Measurements from ENCODE around the gene ATRNL1.

ATRNL1 gene

GRCh38 chr10:115555887-115556402 is 462.8 kb downstream of the ATRNL1 start:
- Histone ChIP-seq H3K4me1 (ENCODE audit: insufficient read depth, poor library complexity, severe bottlenecking) (no peaks in the 10 kb centered on the region), H3K27me3 (ENCODE audit: insufficient read depth, poor library complexity, severe bottlenecking) (no peaks in the 10 kb centered on the region), H3K27ac (ENCODE audit: poor library complexity, severe bottlenecking) (no peak overlapping the region), H3K36me3 (ENCODE audit: low read depth) (no peaks in the 10 kb centered on the region), H3K9me3 (ENCODE audit: severe bottlenecking) (no peaks in the 10 kb centered on the region), H3K4me3 (ENCODE audit: severe bottlenecking) (no peak overlapping the region)
- ATAC-seq (ENCODE audit: low read depth) (no peak), DNase-seq (ENCODE audit: low spot score) (no peak)
- TF ChIP-seq, protein P1, sequence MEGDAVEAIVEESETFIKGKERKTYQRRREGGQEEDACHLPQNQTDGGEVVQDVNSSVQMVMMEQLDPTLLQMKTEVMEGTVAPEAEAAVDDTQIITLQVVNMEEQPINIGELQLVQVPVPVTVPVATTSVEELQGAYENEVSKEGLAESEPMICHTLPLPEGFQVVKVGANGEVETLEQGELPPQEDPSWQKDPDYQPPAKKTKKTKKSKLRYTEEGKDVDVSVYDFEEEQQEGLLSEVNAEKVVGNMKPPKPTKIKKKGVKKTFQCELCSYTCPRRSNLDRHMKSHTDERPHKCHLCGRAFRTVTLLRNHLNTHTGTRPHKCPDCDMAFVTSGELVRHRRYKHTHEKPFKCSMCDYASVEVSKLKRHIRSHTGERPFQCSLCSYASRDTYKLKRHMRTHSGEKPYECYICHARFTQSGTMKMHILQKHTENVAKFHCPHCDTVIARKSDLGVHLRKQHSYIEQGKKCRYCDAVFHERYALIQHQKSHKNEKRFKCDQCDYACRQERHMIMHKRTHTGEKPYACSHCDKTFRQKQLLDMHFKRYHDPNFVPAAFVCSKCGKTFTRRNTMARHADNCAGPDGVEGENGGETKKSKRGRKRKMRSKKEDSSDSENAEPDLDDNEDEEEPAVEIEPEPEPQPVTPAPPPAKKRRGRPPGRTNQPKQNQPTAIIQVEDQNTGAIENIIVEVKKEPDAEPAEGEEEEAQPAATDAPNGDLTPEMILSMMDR (IDR thresholded peaks at IDR 0.05; ENCODE audit: poor library complexity, severe bottlenecking) = no peak

DNA sequence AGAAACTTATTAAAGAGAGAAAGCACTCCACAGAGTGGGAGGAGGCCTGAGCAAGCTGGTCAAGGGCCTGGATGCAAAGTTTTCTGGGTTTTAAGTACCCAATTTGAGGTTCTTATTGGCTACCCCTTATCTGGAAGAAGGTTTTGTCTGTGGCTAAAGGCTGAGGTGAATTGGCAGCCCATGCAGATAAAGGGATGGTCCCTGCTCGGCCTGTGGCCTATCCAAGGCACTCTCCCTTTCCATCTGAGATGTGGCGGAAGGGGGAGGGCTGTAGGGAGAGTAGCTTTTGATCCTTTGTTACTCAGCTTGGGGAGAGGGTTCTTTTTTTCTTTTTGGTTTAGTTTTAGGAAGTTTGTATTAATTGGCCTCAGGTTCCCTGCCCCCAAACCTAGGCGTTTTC is 465.1 kb downstream of the ATRNL1 start:
- no peak for ATAC-seq (ENCODE audit: low read depth)
- no peaks in the 10 kb centered on the region for H3K9me3 ChIP-seq (ENCODE audit: severe bottlenecking)

DNA sequence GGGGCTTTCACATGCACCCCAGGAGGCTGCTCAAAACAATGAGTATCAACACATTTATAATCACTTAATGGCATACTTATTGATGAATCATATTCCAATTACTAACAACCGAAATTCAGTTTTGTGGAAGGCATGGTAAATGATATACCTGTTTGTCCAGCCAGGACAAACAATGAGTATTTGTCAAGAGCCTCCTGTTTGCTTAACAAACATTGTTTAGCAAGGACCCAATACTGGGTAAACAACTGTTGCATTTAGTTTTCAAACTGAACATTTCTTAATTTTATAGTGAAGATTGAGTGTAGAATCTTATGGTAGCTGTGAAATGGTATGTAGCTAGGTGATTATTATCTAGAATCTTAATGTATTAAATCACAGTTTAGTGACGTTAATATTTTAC is 473.7 kb downstream of the ATRNL1 start:
- Histone ChIP-seq H3K27ac (ENCODE audit: poor library complexity, severe bottlenecking) (no peak overlapping the region), H3K4me1 (ENCODE audit: insufficient read depth, poor library complexity, severe bottlenecking) (no peaks in the 10 kb centered on the region)
- TF ChIP-seq, protein P1 (IDR thresholded peaks at IDR 0.05; ENCODE audit: poor library complexity, severe bottlenecking) = no peak

More for the DNA sequence above, 465.1 kb downstream of the ATRNL1 start:
- no peak overlapping the region for H3K4me3 ChIP-seq (ENCODE audit: severe bottlenecking)
- TF ChIP-seq, protein P1 (IDR thresholded peaks at IDR 0.05; ENCODE audit: poor library complexity, severe bottlenecking) = no peak
- no peaks in the 10 kb centered on the region for H3K4me1 ChIP-seq (ENCODE audit: insufficient read depth, poor library complexity, severe bottlenecking)
- DNase-seq (ENCODE audit: low spot score) = no peak
- no peaks in the 10 kb centered on the region for H3K36me3 ChIP-seq (ENCODE audit: low read depth)
- no peaks in the 10 kb centered on the region for H3K27me3 ChIP-seq (ENCODE audit: insufficient read depth, poor library complexity, severe bottlenecking)
- H3K27ac ChIP-seq (ENCODE audit: poor library complexity, severe bottlenecking) = no peak overlapping the region

GRCh38 chr10:115572740-115573455 is 479.7 kb downstream of the ATRNL1 start:
- TF ChIP-seq, protein P1 (IDR thresholded peaks at IDR 0.05; ENCODE audit: poor library complexity, severe bottlenecking) = peak; percentile 44
- Histone ChIP-seq H3K27me3 (ENCODE audit: insufficient read depth, poor library complexity, severe bottlenecking) (no peaks in the 10 kb centered on the region), H3K4me3 (ENCODE audit: severe bottlenecking) (no peak overlapping the region), H3K36me3 (ENCODE audit: low read depth) (no peaks in the 10 kb centered on the region), H3K9me3 (ENCODE audit: severe bottlenecking) (no peaks in the 10 kb centered on the region), H3K4me1 (ENCODE audit: insufficient read depth, poor library complexity, severe bottlenecking) (no peaks in the 10 kb centered on the region), H3K27ac (ENCODE audit: poor library complexity, severe bottlenecking) (no peak overlapping the region)
- ATAC-seq (ENCODE audit: low read depth) (peak; percentile 52; the same call in 1 of the 3 replicates), DNase-seq (ENCODE audit: low spot score) (no peak)

More for the DNA sequence above, 473.7 kb downstream of the ATRNL1 start:
- ATAC-seq (ENCODE audit: low read depth) (no peak), DNase-seq (ENCODE audit: low spot score) (no peak)
- Histone ChIP-seq H3K9me3 (ENCODE audit: severe bottlenecking) (no peaks in the 10 kb centered on the region), H3K27me3 (ENCODE audit: insufficient read depth, poor library complexity, severe bottlenecking) (no peaks in the 10 kb centered on the region), H3K36me3 (ENCODE audit: low read depth) (no peaks in the 10 kb centered on the region), H3K4me3 (ENCODE audit: severe bottlenecking) (no peak overlapping the region)

DNA sequence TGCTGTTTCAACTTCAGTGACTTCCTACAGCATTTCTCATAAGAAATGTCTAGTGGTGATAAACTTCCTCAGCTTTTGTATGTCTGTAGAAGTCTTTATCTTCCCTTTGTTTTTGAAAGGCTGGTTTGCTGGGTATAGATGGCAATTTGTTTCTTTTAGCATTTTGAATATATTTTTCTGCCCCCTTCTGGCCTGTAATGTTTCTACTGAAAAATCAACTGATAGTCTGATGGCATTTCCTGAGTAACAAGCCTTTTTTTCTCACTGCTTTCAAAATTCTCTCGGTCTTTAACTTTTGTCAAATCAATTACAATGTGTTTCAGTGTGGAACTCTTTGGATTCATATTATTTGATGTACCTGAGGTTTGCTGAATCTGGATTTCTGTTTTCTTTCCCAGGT is 487.1 kb downstream of the ATRNL1 start:
- no peak for ATAC-seq (ENCODE audit: low read depth)

More for the DNA sequence above, 487.1 kb downstream of the ATRNL1 start:
- Histone ChIP-seq H3K9me3 (ENCODE audit: severe bottlenecking) (no peaks in the 10 kb centered on the region), H3K27ac (ENCODE audit: poor library complexity, severe bottlenecking) (no peak overlapping the region), H3K36me3 (ENCODE audit: low read depth) (no peaks in the 10 kb centered on the region), H3K4me3 (ENCODE audit: severe bottlenecking) (no peak overlapping the region), H3K4me1 (ENCODE audit: insufficient read depth, poor library complexity, severe bottlenecking) (no peaks in the 10 kb centered on the region), H3K27me3 (ENCODE audit: insufficient read depth, poor library complexity, severe bottlenecking) (no peaks in the 10 kb centered on the region)
- no peak for DNase-seq (ENCODE audit: low spot score)
- TF ChIP-seq, protein P1 (IDR thresholded peaks at IDR 0.05; ENCODE audit: poor library complexity, severe bottlenecking) = no peak

Measured in RWPE2 (cell line).